CD14-positive monocyte (primary cell): Measurements from ENCODE around the gene MED13L. TPM values are rescaled to one million over a fixed set of nuclear protein-coding genes. Genes with fewer than 3 reads are reported as not detected.

Source experiments
- DNase-seq, 3 donors: peaks; one replicate each; pipeline ENCODE4 v3.0.0-alpha.2; 2011 to 2022
- H2AFZ ChIP-seq: 2 replicates; pipeline ENCODE4 v1.6.0; 2012; ENCODE audit warnings: mild to moderate bottlenecking, low read depth, low read length, inconsistent platforms; ENCODE audit not compliant: insufficient read depth, poor library complexity, severe bottlenecking
- H3K27ac ChIP-seq, 2 donors: 1 replicate in 1 of 2; 2 replicates in 1 of 2; pipeline ENCODE4 v1.5.1; 2012 to 2013; ENCODE audit warnings: low read length in 2 of 2, control low read depth in 1 of 2, inconsistent platforms in 1 of 2, low read depth in 1 of 2, mild to moderate bottlenecking in 1 of 2
- H3K27me3 ChIP-seq, 2 donors: one replicate each; pipeline versions ENCODE4 v1.6.0 to v1.6.1; 2011 to 2013; ENCODE audit warnings: low read length in 2 of 2; ENCODE audit not compliant: control insufficient read depth in 2 of 2, insufficient read depth in 2 of 2
- H3K36me3 ChIP-seq, 2 donors: replicated peaks in 1 of 2; 1 replicate in 1 of 2; 2 replicates in 1 of 2; pipeline versions ENCODE4 v1.5.1 to v1.6.1; 2012 to 2013; ENCODE audit warnings: low read length in 2 of 2, control low read depth in 1 of 2, inconsistent platforms in 1 of 2, mild to moderate bottlenecking in 1 of 2; ENCODE audit not compliant: insufficient read depth in 2 of 2, control insufficient read depth in 1 of 2
- H3K4me1 ChIP-seq, 2 donors: 1 replicate in 1 of 2; 2 replicates in 1 of 2; pipeline versions ENCODE4 v1.5.1 to v1.6.1; 2012 to 2013; ENCODE audit warnings: low read length in 2 of 2, control low read depth in 1 of 2, inconsistent platforms in 1 of 2, mild to moderate bottlenecking in 1 of 2, moderate library complexity in 1 of 2; ENCODE audit not compliant: insufficient read depth in 2 of 2, control insufficient read depth in 1 of 2
- H3K4me2 ChIP-seq: replicated peaks from 2 replicates; pipeline ENCODE3; 2012; ENCODE audit warnings: low read length, moderate library complexity, mild to moderate bottlenecking; ENCODE audit not compliant: poor library complexity, severe bottlenecking; ENCODE audit errors: extremely low read depth
- H3K4me3 ChIP-seq, 3 experiments: fragments of 200-600 bp in 1 of 3; sonication (generic) in 1 of 3; replicated peaks in 1 of 3; 1 replicate in 2 of 3; 2 replicates in 1 of 3; pipeline ENCODE4 v1.5.1; 2011 to 2013; ENCODE audit warnings: low read length in 3 of 3, mild to moderate bottlenecking in 3 of 3, control low read depth in 2 of 3, low read depth in 2 of 3, inconsistent platforms in 1 of 3, moderate library complexity in 1 of 3
- H3K79me2 ChIP-seq: 2 replicates; pipeline ENCODE4 v1.6.0; 2012; ENCODE audit warnings: mild to moderate bottlenecking, control low read depth, inconsistent platforms, low read length, moderate library complexity; ENCODE audit not compliant: insufficient read depth
- H3K9ac ChIP-seq: 2 replicates; pipeline ENCODE4 v1.6.0; 2017; ENCODE audit warnings: low read length, mild to moderate bottlenecking; ENCODE audit not compliant: insufficient read depth, poor library complexity, severe bottlenecking
- H3K9me3 ChIP-seq, 2 donors: replicated peaks in 1 of 2; 1 replicate in 1 of 2; 2 replicates in 1 of 2; pipeline versions ENCODE4 v1.5.1 to v1.6.1; 2012 to 2013; ENCODE audit warnings: low read length in 2 of 2, control low read depth in 1 of 2; ENCODE audit not compliant: control insufficient read depth in 1 of 2, insufficient read depth in 1 of 2
- H4K20me1 ChIP-seq: 2 replicates; pipeline ENCODE4 v1.6.0; 2012; ENCODE audit warnings: mild to moderate bottlenecking, low read length, control low read depth, moderate library complexity; ENCODE audit not compliant: insufficient read depth
- H3K27ac Mint-ChIP-seq, 7 donors: one replicate each; pipeline ENCODE4 v1.8.0; 2020; ENCODE audit warnings: mild to moderate bottlenecking in 7 of 7, mixed read lengths in 7 of 7, moderate library complexity in 6 of 7, inconsistent platforms in 2 of 7
- H3K27me3 Mint-ChIP-seq, 3 donors: one replicate each; pipeline ENCODE4 v1.8.0; 2021 to 2022; ENCODE audit warnings: low read depth in 3 of 3, mild to moderate bottlenecking in 3 of 3, mixed read lengths in 3 of 3, moderate library complexity in 3 of 3, inconsistent platforms in 1 of 3
- H3K36me3 Mint-ChIP-seq, 2 donors: one replicate each; pipeline ENCODE4 v1.8.0; 2020; ENCODE audit warnings: mixed read lengths in 2 of 2, inconsistent platforms in 1 of 2, mild to moderate bottlenecking in 1 of 2
- H3K4me1 Mint-ChIP-seq: one replicate; pipeline ENCODE4 v1.8.0; 2020; ENCODE audit warnings: mild to moderate bottlenecking, mixed read lengths
- H3K4me3 Mint-ChIP-seq, 2 donors: one replicate each; pipeline ENCODE4 v1.8.0; 2020; ENCODE audit warnings: mild to moderate bottlenecking in 2 of 2, mixed read lengths in 2 of 2, moderate library complexity in 1 of 2
- H3K9me3 Mint-ChIP-seq, 7 donors: one replicate each; pipeline ENCODE4 v1.8.0; 2020 to 2022; ENCODE audit warnings: mixed read lengths in 7 of 7, mild to moderate bottlenecking in 6 of 7, moderate library complexity in 6 of 7, inconsistent platforms in 2 of 7
- CTCF ChIP-seq: fragments of 200-600 bp; IDR thresholded peaks from one replicate; pipeline ENCODE4 v1.8.0; 2022; ENCODE audit warnings: antibody characterized with exemption, mild to moderate bottlenecking
- WGBS: methylation state at CpG from one replicate; pipeline ENCODE4 v1.1.5; 2013; ENCODE audit warnings: missing lambda C conversion rate; ENCODE audit not compliant: insufficient coverage; 5-methylcytosine and 5-hydroxymethylcytosine counted together
- intact Hi-C, 2 donors: fragments of 100-400 bp; cut with micrococcal nuclease; formaldehyde crosslinking; loops; one replicate each; pipeline versions ENCODE4 v1.15.0 to v1.15.1; 2023
- polyA plus RNA-seq, 3 donors: library from polyadenylated mRNA; depleted of rRNA in 1 of 3; unstranded in 2 of 3; stranded (reverse) in 1 of 3; fragments of 300-500 nt in 2 of 3; fragments of >200 nt in 1 of 3; fragmentation: Illumina TruSeq in 2 of 3; gene quantifications; 1 replicate in 2 of 3; 2 replicates in 1 of 3; pipeline ENCODE4 v1.2.3, GENCODE V29; 2012 to 2021

Gene MED13L
- polyA plus RNA-seq, 3 donors: 4.4 to 42.0 (median 7.5) TPM

GRCh38 chr12:116245189-116245588, 32.3 kb downstream of the MED13L start:
- whole genome bisulfite sequencing: no CpG with 5 or more reads among the region's 2 CpGs

GRCh38 chr12:116244474-116245090, 32.9 kb downstream of the MED13L start:
- Histone ChIP-seq H2AFZ (no peak overlapping the region), H3K27ac (peak overlapping the region; percentile 3 to 23), H3K4me1 (peaks cover 25 to 51% of the 10 kb centered on the region in 2 donors), H3K36me3 (no peaks in the 10 kb centered on the region), H3K9me3 (no peaks in the 10 kb centered on the region), H3K4me3 (no peak overlapping the region), H4K20me1 (peaks cover 100% of the 10 kb centered on the region), H3K79me2 (peaks cover 100% of the 10 kb centered on the region), H3K9ac (no peak overlapping the region), H3K4me2 (no peak overlapping the region), H3K27me3 (no peaks in the 10 kb centered on the region)
- H3K27ac Mint-ChIP-seq: peak overlapping the region in 6 of 7 donors; percentile 29 to 82 (median 53)
- H3K9me3 Mint-ChIP-seq: peaks cover 0 to 4% (median 2%) of the 10 kb centered on the region in 7 donors
- 89% methylated on average over 3 of the region's 6 CpGs for WGBS
- intact Hi-C loops: no loop called here
- DNase-seq: no peak
- peaks cover 2 to 5% of the 10 kb centered on the region in 2 donors for H3K36me3 Mint-ChIP-seq
- H3K4me1 Mint-ChIP-seq: peaks cover 78% of the 10 kb centered on the region
- H3K4me3 Mint-ChIP-seq: no peak overlapping the region
- H3K27me3 Mint-ChIP-seq: no peaks in the 10 kb centered on the region
- no peak for TF ChIP-seq CTCF

More at GRCh38 chr12:116245189-116245588, 32.3 kb downstream of the MED13L start:
- Histone ChIP-seq H3K79me2 (peaks cover 100% of the 10 kb centered on the region), H3K27ac (peak overlapping the region in 1 of 2 donors; percentile 23), H2AFZ (no peak overlapping the region), H3K4me3 (no peak overlapping the region), H3K9ac (no peak overlapping the region), H3K9me3 (peaks cover 0 to 1% of the 10 kb centered on the region in 2 donors), H4K20me1 (peaks cover 100% of the 10 kb centered on the region), H3K4me1 (peaks cover 25 to 51% of the 10 kb centered on the region in 2 donors), H3K36me3 (no peaks in the 10 kb centered on the region), H3K4me2 (no peak overlapping the region), H3K27me3 (no peaks in the 10 kb centered on the region)
- H3K4me1 Mint-ChIP-seq: peaks cover 73% of the 10 kb centered on the region
- H3K9me3 Mint-ChIP-seq: peaks cover 4 to 10% (median 6%) of the 10 kb centered on the region in 7 donors
- no peak for TF ChIP-seq CTCF
- peak overlapping the region; percentile 23 to 82 (median 59) for H3K27ac Mint-ChIP-seq
- H3K27me3 Mint-ChIP-seq: no peaks in the 10 kb centered on the region
- no peak for DNase-seq
- peaks cover 2 to 5% of the 10 kb centered on the region in 2 donors for H3K36me3 Mint-ChIP-seq
- intact Hi-C loops: no loop called here
- H3K4me3 Mint-ChIP-seq: no peak overlapping the region
